Activated T-cell treated with anti-CD3 and anti-CD28 coated beads, Interleukin-2, amount 50 U/mL, for 72 hours (primary cell): ENCODE results near the gene BDKRB2. TPM values are rescaled to one million over a fixed set of nuclear protein-coding genes. Genes with fewer than 3 reads are reported as not detected.

Experiments used
- ATAC-seq, 2 donors: fragments of 150-1000 bp; cut with Tn5 transposase; replicated peaks in 1 of 2; 2 replicates each; pipeline ENCODE4 v1.10.0; 2021; ENCODE audit warnings: moderate library complexity in 2 of 2, mild to moderate bottlenecking in 1 of 2
- DNase-seq, 2 donors: peaks; one replicate each; pipeline ENCODE4 v3.0.0; 2021 to 2022; ENCODE audit warnings: mixed read lengths in 1 of 2
- H3K27ac Mint-ChIP-seq: one replicate; pipeline ENCODE4 v1.8.0; 2022; ENCODE audit warnings: mild to moderate bottlenecking, moderate library complexity, mixed read lengths
- H3K27me3 Mint-ChIP-seq: one replicate; pipeline ENCODE4 v1.8.0; 2022; ENCODE audit warnings: low read depth, mixed read lengths
- H3K36me3 Mint-ChIP-seq, 2 donors: one replicate each; pipeline ENCODE4 v1.8.0; 2022; ENCODE audit warnings: mixed read lengths in 2 of 2, mild to moderate bottlenecking in 1 of 2; ENCODE audit not compliant: insufficient read depth in 2 of 2
- H3K4me1 Mint-ChIP-seq: one replicate; pipeline ENCODE4 v1.8.0; 2022; ENCODE audit warnings: low read depth, mixed read lengths
- H3K4me3 Mint-ChIP-seq, 2 donors: one replicate each; pipeline ENCODE4 v1.8.0; 2022; ENCODE audit warnings: mild to moderate bottlenecking in 2 of 2, mixed read lengths in 2 of 2, moderate library complexity in 2 of 2
- H3K9me3 Mint-ChIP-seq, 2 donors: one replicate each; pipeline ENCODE4 v1.8.0; 2022; ENCODE audit warnings: mixed read lengths in 2 of 2
- total RNA-seq, 2 donors: library from RNA; stranded (reverse); gene quantifications; one replicate each; pipeline ENCODE4 v1.2.3, GENCODE V29; 2022

The BDKRB2 gene
- total RNA-seq, 2 donors from 2014 or later: not detected

- H3K27me3 Mint-ChIP-seq: peaks cover under 1% of the 10 kb centered on the region
- DNase-seq (no peak), ATAC-seq (no peak)
- H3K27ac Mint-ChIP-seq: no peak overlapping the region
- no peaks in the 10 kb centered on the region for H3K9me3 Mint-ChIP-seq
- no peaks in the 10 kb centered on the region for H3K36me3 Mint-ChIP-seq
- H3K4me1 Mint-ChIP-seq: no peaks in the 10 kb centered on the region
- H3K4me3 Mint-ChIP-seq: no peak overlapping the region
Measured at GRCh38 chr14:96181186-96182056, 23.2 kb upstream of the BDKRB2 start.

DNA sequence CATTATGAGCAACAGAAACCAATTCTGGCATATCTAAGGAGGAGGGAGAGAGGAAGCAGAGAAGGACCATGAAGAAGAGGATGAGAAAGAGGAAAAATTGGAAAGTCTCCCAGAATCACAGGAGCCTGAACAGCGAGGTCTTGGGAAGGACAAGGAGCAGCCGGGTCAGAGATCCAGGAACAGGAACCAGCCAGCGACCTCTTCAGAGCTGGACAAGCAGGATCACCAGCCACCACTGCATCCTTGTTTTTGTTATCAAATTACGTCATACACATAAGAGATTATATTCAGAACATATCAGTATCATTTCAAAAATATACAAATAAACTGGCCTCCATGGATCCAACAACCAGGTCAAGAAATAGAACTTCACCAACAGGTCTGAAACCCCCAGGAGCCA, 22.1 kb upstream of the BDKRB2 start:
- Mint-ChIP-seq H3K9me3 (no peaks in the 10 kb centered on the region), H3K4me3 (no peak overlapping the region), H3K27me3 (peaks cover 7% of the 10 kb centered on the region), H3K36me3 (no peaks in the 10 kb centered on the region), H3K27ac (no peak overlapping the region), H3K4me1 (no peaks in the 10 kb centered on the region)
- DNase-seq: no peak
- ATAC-seq: no peak

- ATAC-seq (no peak), DNase-seq (no peak)
- Mint-ChIP-seq H3K27me3 (peaks cover 7% of the 10 kb centered on the region), H3K4me1 (no peaks in the 10 kb centered on the region), H3K9me3 (no peaks in the 10 kb centered on the region), H3K4me3 (no peak overlapping the region), H3K36me3 (no peaks in the 10 kb centered on the region), H3K27ac (no peak overlapping the region)
Measured at GRCh38 chr14:96184737-96185136, 19.9 kb upstream of the BDKRB2 start.

GRCh38 chr14:96187216-96188031, 17.2 kb upstream of the BDKRB2 start:
- no peak overlapping the region for H3K4me3 Mint-ChIP-seq
- ATAC-seq (no peak), DNase-seq (no peak)
- H3K27me3 Mint-ChIP-seq: peaks cover 7% of the 10 kb centered on the region
- no peak overlapping the region for H3K27ac Mint-ChIP-seq
- no peaks in the 10 kb centered on the region for H3K36me3 Mint-ChIP-seq
- H3K9me3 Mint-ChIP-seq: no peaks in the 10 kb centered on the region
- H3K4me1 Mint-ChIP-seq: no peaks in the 10 kb centered on the region

GRCh38 chr14:96189281-96189711, 15.3 kb upstream of the BDKRB2 start:
- peak in 1 of 2 donors; percentile 25 for ATAC-seq
- H3K4me3 Mint-ChIP-seq: no peak overlapping the region

GRCh38 chr14:96191353-96191752, 13.3 kb upstream of the BDKRB2 start:
- Mint-ChIP-seq H3K4me1 (no peaks in the 10 kb centered on the region), H3K9me3 (peaks cover under 1 to 2% of the 10 kb centered on the region in 2 donors), H3K27me3 (peaks cover 6% of the 10 kb centered on the region), H3K27ac (no peak overlapping the region), H3K4me3 (no peak overlapping the region), H3K36me3 (no peaks in the 10 kb centered on the region)
- DNase-seq (no peak), ATAC-seq (no peak)

More at GRCh38 chr14:96189281-96189711, 15.3 kb upstream of the BDKRB2 start:
- H3K27me3 Mint-ChIP-seq: peaks cover 7% of the 10 kb centered on the region
- no peak overlapping the region for H3K27ac Mint-ChIP-seq
- no peaks in the 10 kb centered on the region for H3K36me3 Mint-ChIP-seq
- no peak for DNase-seq
- no peaks in the 10 kb centered on the region for H3K9me3 Mint-ChIP-seq
- H3K4me1 Mint-ChIP-seq: no peaks in the 10 kb centered on the region

DNA sequence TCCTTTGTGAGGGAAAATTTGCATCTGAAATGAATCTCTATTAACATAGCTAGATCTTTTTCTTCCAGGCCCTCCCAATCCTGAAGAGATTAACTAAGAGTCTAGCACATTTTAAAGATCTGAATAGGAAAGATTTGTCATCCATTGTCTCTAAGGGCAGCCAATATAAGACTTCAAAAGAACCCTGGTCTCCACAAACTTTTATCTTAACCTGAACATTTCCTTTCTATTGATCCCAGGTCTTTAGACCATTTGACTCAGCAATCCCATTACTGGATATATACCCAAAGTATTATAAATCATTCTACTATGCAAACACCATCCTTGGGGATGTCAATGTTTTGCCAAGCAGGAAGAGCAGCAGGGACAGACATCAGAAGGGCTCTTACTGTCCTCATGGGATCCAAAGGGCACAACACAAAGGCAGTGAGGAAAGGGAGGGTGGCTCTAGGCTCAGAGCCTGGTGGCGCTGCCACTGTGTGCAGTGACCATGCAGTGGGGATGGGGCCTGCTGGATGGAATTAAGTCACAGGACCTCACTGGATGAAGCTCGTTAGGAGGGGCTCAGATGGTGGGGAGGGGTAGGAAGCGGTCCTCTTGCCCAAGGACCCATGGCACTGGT, 12.7 kb upstream of the BDKRB2 start:
- Mint-ChIP-seq H3K27ac (no peak overlapping the region), H3K36me3 (no peaks in the 10 kb centered on the region), H3K4me3 (no peak overlapping the region), H3K4me1 (no peaks in the 10 kb centered on the region), H3K9me3 (peaks cover 2% of the 10 kb centered on the region in 2 donors), H3K27me3 (peaks cover under 1% of the 10 kb centered on the region)
- no peak for ATAC-seq
- DNase-seq: no peak

DNA sequence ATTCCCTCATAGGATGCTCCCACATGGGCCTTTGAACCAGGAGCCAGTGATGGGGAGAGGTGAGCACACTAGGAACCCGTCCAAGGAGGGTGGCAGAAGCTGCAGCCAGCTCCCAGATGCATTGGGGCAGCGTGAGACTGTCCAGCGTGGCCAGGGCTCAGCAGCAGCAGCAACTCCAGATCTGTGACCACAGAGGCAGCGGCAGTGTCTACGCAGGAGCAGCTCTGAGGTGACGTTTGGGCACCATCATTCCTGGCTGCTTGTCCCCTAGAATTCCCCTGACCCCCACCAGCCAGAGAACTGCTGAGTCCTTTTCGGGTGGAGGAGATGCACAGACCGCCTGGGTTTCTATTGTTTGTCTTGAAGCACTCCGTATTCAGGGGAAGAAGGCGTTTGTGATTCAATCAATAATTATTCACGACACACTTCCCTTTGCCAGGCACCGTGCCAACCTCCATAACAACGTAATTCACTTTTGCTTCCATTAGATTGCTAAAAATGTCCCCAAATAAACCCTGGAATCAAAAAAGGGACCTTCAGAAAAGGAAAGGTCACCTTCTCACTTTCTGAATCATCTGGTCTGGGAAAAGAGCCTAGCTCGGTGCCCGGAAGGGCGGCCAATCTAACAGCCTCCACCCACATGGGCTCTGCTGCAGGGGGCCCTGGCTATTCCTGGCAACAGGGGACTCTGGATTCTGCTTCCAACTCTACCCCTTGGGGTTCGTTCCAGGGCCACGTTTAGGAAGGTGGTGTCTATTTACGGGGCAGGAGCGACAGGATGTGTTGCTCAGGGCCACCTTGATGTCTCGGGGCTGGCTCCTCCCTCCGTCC, 11.4 kb upstream of the BDKRB2 start:
- no peaks in the 10 kb centered on the region for H3K27me3 Mint-ChIP-seq
- peaks cover 2% of the 10 kb centered on the region in 2 donors for H3K9me3 Mint-ChIP-seq
- no peak overlapping the region for H3K27ac Mint-ChIP-seq
- no peaks in the 10 kb centered on the region for H3K4me1 Mint-ChIP-seq
- no peak for DNase-seq
- ATAC-seq: no peak
- H3K36me3 Mint-ChIP-seq: no peaks in the 10 kb centered on the region
- no peak overlapping the region for H3K4me3 Mint-ChIP-seq

GRCh38 chr14:96194262-96194656, 10.4 kb upstream of the BDKRB2 start:
- DNase-seq: no peak
- no peaks in the 10 kb centered on the region for H3K36me3 Mint-ChIP-seq
- H3K27ac Mint-ChIP-seq: no peak overlapping the region
- H3K4me1 Mint-ChIP-seq: peaks cover 7% of the 10 kb centered on the region
- H3K9me3 Mint-ChIP-seq: peaks cover 2% of the 10 kb centered on the region in 2 donors
- no peak overlapping the region for H3K4me3 Mint-ChIP-seq
- H3K27me3 Mint-ChIP-seq: no peaks in the 10 kb centered on the region
- no peak for ATAC-seq

DNA sequence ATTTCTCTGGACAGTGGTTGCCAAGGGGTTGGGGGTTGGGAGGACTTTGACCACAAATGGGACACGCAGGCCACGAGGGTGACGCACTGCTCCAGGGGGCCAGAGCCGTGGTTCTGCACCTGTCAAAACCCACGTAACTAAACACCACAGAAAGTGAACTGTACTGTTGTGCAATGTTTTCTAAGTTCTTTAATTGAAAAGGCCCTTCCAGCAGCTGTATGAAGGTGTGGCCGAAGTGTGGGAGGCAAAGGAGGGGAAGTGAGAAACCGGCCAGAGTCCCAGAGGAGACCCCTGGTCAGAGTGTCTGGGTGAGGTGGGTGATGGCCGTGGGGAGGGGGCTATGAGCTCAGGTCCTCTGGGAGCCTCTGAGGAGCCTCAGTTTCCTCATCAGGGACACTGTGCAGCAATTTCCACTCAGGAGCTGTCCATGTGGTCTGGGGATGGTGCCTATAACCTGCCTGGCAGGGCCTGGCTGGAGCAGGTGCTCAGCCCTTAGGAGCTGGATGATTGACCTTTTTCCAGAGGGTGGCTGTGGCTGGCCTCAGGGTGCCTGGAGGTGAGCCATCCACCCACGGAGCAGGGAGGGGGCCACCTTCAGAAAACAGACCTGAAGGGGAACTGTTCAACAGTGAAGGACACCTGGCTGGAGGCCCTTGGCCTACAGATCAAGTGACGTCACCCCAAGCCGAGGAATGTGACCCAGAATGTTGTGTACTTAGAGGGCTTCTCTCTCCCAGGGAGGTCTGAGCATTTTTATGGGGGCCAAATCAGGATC, 9.8 kb upstream of the BDKRB2 start:
- Mint-ChIP-seq H3K4me3 (no peak overlapping the region), H3K9me3 (peaks cover 2% of the 10 kb centered on the region in 2 donors), H3K27ac (no peak overlapping the region), H3K36me3 (no peaks in the 10 kb centered on the region), H3K4me1 (peaks cover 7% of the 10 kb centered on the region), H3K27me3 (no peaks in the 10 kb centered on the region)
- ATAC-seq (no peak), DNase-seq (no peak)

DNA sequence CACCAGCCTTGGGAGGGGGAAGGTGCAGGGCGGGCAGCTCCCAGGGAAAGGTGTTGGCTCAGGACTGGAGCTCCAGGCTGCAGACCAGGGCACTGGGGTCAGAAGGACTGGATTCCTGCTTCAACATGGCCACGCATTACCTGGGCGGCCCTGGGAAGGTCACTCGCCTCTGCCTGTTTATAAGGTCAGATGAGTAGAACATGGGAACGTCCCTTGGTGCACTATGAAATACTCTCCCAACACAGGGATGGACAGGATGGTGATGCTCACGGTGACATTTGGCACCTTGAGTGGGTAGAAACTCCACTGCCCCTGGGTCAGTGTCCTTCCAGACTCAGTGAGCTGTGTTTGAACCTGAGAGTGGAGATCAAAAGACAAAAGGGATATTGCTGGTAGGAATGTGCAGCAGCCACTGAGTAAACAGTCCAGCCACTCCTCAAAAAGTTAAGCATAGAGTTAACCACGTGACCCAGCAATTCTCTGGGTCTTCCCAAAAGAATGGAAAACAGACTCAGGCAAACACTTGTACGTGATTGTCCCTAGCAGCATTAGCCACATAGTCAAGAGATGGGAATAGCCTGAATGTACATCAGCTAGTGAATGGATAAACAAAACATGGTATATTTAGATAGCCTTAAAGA, 9.1 kb upstream of the BDKRB2 start:
- Mint-ChIP-seq H3K9me3 (peaks cover 2% of the 10 kb centered on the region in 2 donors), H3K4me1 (peaks cover 7% of the 10 kb centered on the region)

More for the DNA sequence above, 9.1 kb upstream of the BDKRB2 start:
- no peak for ATAC-seq
- Mint-ChIP-seq H3K27me3 (no peaks in the 10 kb centered on the region), H3K4me3 (no peak overlapping the region), H3K27ac (no peak overlapping the region), H3K36me3 (no peaks in the 10 kb centered on the region)
- no peak for DNase-seq
